Measurements from ENCODE around the gene PTH1R. TPM values are rescaled to one million over a fixed set of nuclear protein-coding genes. Genes with fewer than 3 reads are reported as not detected.

The PTH1R gene
- total RNA-seq, 1 donor from 2014 or later: 15.4 TPM

- H3K27ac Mint-ChIP-seq (ENCODE audit: unreplicated experiment): no peak overlapping the region
- no peak for DNase-seq (ENCODE audit: extremely low spot score, unreplicated experiment)
- H3K4me3 Mint-ChIP-seq (ENCODE audit: unreplicated experiment): no peak overlapping the region
These were observed 70.7 kb downstream of the PTH1R start for GRCh38 chr3:46947981-46948791.

GRCh38 chr3:46948830-46949671 is 71.5 kb downstream of the PTH1R start:
- Mint-ChIP-seq H3K4me3 (ENCODE audit: unreplicated experiment) (no peak overlapping the region), H3K27me3 (ENCODE audit: unreplicated experiment) (no peaks in the 10 kb centered on the region), H3K4me1 (ENCODE audit: unreplicated experiment) (peaks cover 38% of the 10 kb centered on the region), H3K27ac (ENCODE audit: unreplicated experiment) (no peak overlapping the region), H3K9me3 (ENCODE audit: unreplicated experiment) (no peaks in the 10 kb centered on the region), H3K36me3 (ENCODE audit: unreplicated experiment) (peaks cover 6% of the 10 kb centered on the region)
- no peak for TF ChIP-seq CTCF (IDR thresholded peaks at IDR 0.05)
- no peak for DNase-seq (ENCODE audit: extremely low spot score, unreplicated experiment)

More at GRCh38 chr3:46947981-46948791, 70.7 kb downstream of the PTH1R start:
- TF ChIP-seq CTCF (IDR thresholded peaks at IDR 0.05): no peak
- Mint-ChIP-seq H3K4me1 (ENCODE audit: unreplicated experiment) (peaks cover 47% of the 10 kb centered on the region), H3K36me3 (ENCODE audit: unreplicated experiment) (peaks cover 6% of the 10 kb centered on the region), H3K27me3 (ENCODE audit: unreplicated experiment) (no peaks in the 10 kb centered on the region), H3K9me3 (ENCODE audit: unreplicated experiment) (no peaks in the 10 kb centered on the region)

GRCh38 chr3:46950177-46950576 is 72.7 kb downstream of the PTH1R start:
- Mint-ChIP-seq H3K4me3 (ENCODE audit: unreplicated experiment) (no peak overlapping the region), H3K27me3 (ENCODE audit: unreplicated experiment) (no peaks in the 10 kb centered on the region), H3K4me1 (ENCODE audit: unreplicated experiment) (peaks cover 36% of the 10 kb centered on the region), H3K27ac (ENCODE audit: unreplicated experiment) (peak overlapping the region; percentile 47), H3K36me3 (ENCODE audit: unreplicated experiment) (peaks cover 6% of the 10 kb centered on the region), H3K9me3 (ENCODE audit: unreplicated experiment) (no peaks in the 10 kb centered on the region)
- no peak for DNase-seq (ENCODE audit: extremely low spot score, unreplicated experiment)
- no peak for TF ChIP-seq CTCF (IDR thresholded peaks at IDR 0.05)

- Mint-ChIP-seq H3K27me3 (ENCODE audit: unreplicated experiment) (no peaks in the 10 kb centered on the region), H3K4me1 (ENCODE audit: unreplicated experiment) (peaks cover 42% of the 10 kb centered on the region), H3K4me3 (ENCODE audit: unreplicated experiment) (no peak overlapping the region), H3K27ac (ENCODE audit: unreplicated experiment) (no peak overlapping the region), H3K36me3 (ENCODE audit: unreplicated experiment) (peaks cover 6% of the 10 kb centered on the region), H3K9me3 (ENCODE audit: unreplicated experiment) (no peaks in the 10 kb centered on the region)
- no peak for DNase-seq (ENCODE audit: extremely low spot score, unreplicated experiment)
- TF ChIP-seq CTCF (IDR thresholded peaks at IDR 0.05): no peak
These were observed 73.2 kb downstream of the PTH1R start for GRCh38 chr3:46950650-46951241.

Data from osteocyte (in vitro differentiated cells).